ENCODE results near the gene SLCO3A1. TPM values are rescaled to one million over a fixed set of nuclear protein-coding genes. Genes with fewer than 3 reads are reported as not detected.

Gene SLCO3A1
- total RNA-seq, 1 experiment from 2014 or later = not detected

- Mint-ChIP-seq H3K9me3 (ENCODE audit: unreplicated experiment) (no peaks in the 10 kb centered on the region), H3K27me3 (ENCODE audit: insufficient read depth, unreplicated experiment) (peaks cover 11% of the 10 kb centered on the region), H3K27ac (ENCODE audit: unreplicated experiment) (no peak overlapping the region), H3K36me3 (ENCODE audit: insufficient read depth, unreplicated experiment) (no peaks in the 10 kb centered on the region), H3K4me1 (ENCODE audit: low read depth, unreplicated experiment) (no peaks in the 10 kb centered on the region), H3K4me3 (ENCODE audit: unreplicated experiment) (no peak overlapping the region)
- Histone ChIP-seq H3K4me3 (ENCODE audit: low read depth, low read length) (no peak overlapping the region), H3K9me3 (no peaks in the 10 kb centered on the region), H3K27me3 (replicated peaks; ENCODE audit: control insufficient read depth, insufficient read depth, low read length) (no peaks in the 10 kb centered on the region), H3K36me3 (ENCODE audit: control insufficient read depth, insufficient read depth, low read length) (no peaks in the 10 kb centered on the region), H3K4me1 (no peaks in the 10 kb centered on the region)
- no peak for TF ChIP-seq CTCF (IDR thresholded peaks at IDR 0.05; ENCODE audit: insufficient read depth in 1 of 2, low read depth in 1 of 2, low read length in 1 of 2, severe bottlenecking in 1 of 2, unreplicated experiment in 1 of 2)
- no TSS peak for BruUV-seq (replicated peaks)
- intact Hi-C loops (cut with micrococcal nuclease; ENCODE audit: unreplicated experiment) = loop anchor here (2.0 kb wide), 1 partner anchor 223 kb away; the partner anchor contains the start of gene SLCO3A1
- CTCF ChIA-PET = no interaction called here
- no peak for DNase-seq
- POLR2A ChIA-PET = no interaction called here
Measured at GRCh38 chr15:92075764-92076163, 222.3 kb downstream of the SLCO3A1 start.

GRCh38 chr15:92076541-92076940, 223.0 kb downstream of the SLCO3A1 start:
- peaks cover 11% of the 10 kb centered on the region for H3K27me3 Mint-ChIP-seq (ENCODE audit: insufficient read depth, unreplicated experiment)
- H3K4me1 ChIP-seq = no peaks in the 10 kb centered on the region
- ChIA-PET CTCF (no interaction called here), POLR2A (no interaction called here)
- H3K4me3 Mint-ChIP-seq (ENCODE audit: unreplicated experiment) = no peak overlapping the region
- no peak for TF ChIP-seq CTCF (IDR thresholded peaks at IDR 0.05; ENCODE audit: insufficient read depth in 1 of 2, low read depth in 1 of 2, low read length in 1 of 2, severe bottlenecking in 1 of 2, unreplicated experiment in 1 of 2)
- H3K9me3 Mint-ChIP-seq (ENCODE audit: unreplicated experiment) = no peaks in the 10 kb centered on the region
- no peaks in the 10 kb centered on the region for H3K9me3 ChIP-seq
- intact Hi-C loops (cut with micrococcal nuclease; ENCODE audit: unreplicated experiment) = loop anchor here (2.0 kb wide), 1 partner anchor 224 kb away; the partner anchor contains the start of gene SLCO3A1
- H3K4me3 ChIP-seq (ENCODE audit: low read depth, low read length) = no peak overlapping the region
- no peaks in the 10 kb centered on the region for H3K27me3 ChIP-seq (replicated peaks; ENCODE audit: control insufficient read depth, insufficient read depth, low read length)
- H3K36me3 Mint-ChIP-seq (ENCODE audit: insufficient read depth, unreplicated experiment) = no peaks in the 10 kb centered on the region
- H3K27ac Mint-ChIP-seq (ENCODE audit: unreplicated experiment) = no peak overlapping the region
- no peak for DNase-seq
- no TSS peak for BruUV-seq (replicated peaks)
- H3K36me3 ChIP-seq (ENCODE audit: control insufficient read depth, insufficient read depth, low read length) = no peaks in the 10 kb centered on the region
- no peaks in the 10 kb centered on the region for H3K4me1 Mint-ChIP-seq (ENCODE audit: low read depth, unreplicated experiment)

GRCh38 chr15:92077353-92078085, 224.0 kb downstream of the SLCO3A1 start:
- Mint-ChIP-seq H3K4me3 (ENCODE audit: unreplicated experiment) (no peak overlapping the region), H3K4me1 (ENCODE audit: low read depth, unreplicated experiment) (no peaks in the 10 kb centered on the region), H3K27ac (ENCODE audit: unreplicated experiment) (no peak overlapping the region), H3K36me3 (ENCODE audit: insufficient read depth, unreplicated experiment) (no peaks in the 10 kb centered on the region), H3K9me3 (ENCODE audit: unreplicated experiment) (no peaks in the 10 kb centered on the region), H3K27me3 (ENCODE audit: insufficient read depth, unreplicated experiment) (peaks cover 11% of the 10 kb centered on the region)
- CTCF ChIA-PET = interaction anchor here (0.6 to 0.8 kb wide), 2 partner anchors 9 to 40 kb away, joined by 4 to 5 read pairs; no protein-coding TSS in a partner anchor
- Histone ChIP-seq H3K36me3 (ENCODE audit: control insufficient read depth, insufficient read depth, low read length) (no peaks in the 10 kb centered on the region), H3K4me3 (ENCODE audit: low read depth, low read length) (no peak overlapping the region), H3K9me3 (no peaks in the 10 kb centered on the region), H3K27me3 (replicated peaks; ENCODE audit: control insufficient read depth, insufficient read depth, low read length) (no peaks in the 10 kb centered on the region), H3K4me1 (no peaks in the 10 kb centered on the region)
- POLR2A ChIA-PET = no interaction called here
- DNase-seq = peak; percentile 64 to 68
- TF ChIP-seq CTCF (IDR thresholded peaks at IDR 0.05; ENCODE audit: insufficient read depth in 1 of 2, low read depth in 1 of 2, low read length in 1 of 2, severe bottlenecking in 1 of 2, unreplicated experiment in 1 of 2) = peak; percentile 39 to 64
- no TSS peak for BruUV-seq (replicated peaks)
- intact Hi-C loops (cut with micrococcal nuclease; ENCODE audit: unreplicated experiment) = loop anchor here (1.0 to 2.0 kb wide), 3 partner anchors 191 to 774 kb away; partner anchors contain the start of gene SLCO3A1

Data from Caco-2 (cell line).